GM18873 (cell line): ENCODE data around the gene RANBP1.
"Not testable (repeated sequence)": the region's sequence is repeated elsewhere in the genome, so short reads cannot be mapped to it uniquely, and the experiment has no call there.

ENCODE experiments used
- ATAC-seq: cut with Tn5 transposase; IDR thresholded peaks from one replicate; pipeline ENCODE4 v1.9.1; 2021; ENCODE audit warnings: mild to moderate bottlenecking, moderate library complexity, moderate number of reproducible peaks; ENCODE audit not compliant: unreplicated experiment, low FRiP score

RANBP1 gene

DNA sequence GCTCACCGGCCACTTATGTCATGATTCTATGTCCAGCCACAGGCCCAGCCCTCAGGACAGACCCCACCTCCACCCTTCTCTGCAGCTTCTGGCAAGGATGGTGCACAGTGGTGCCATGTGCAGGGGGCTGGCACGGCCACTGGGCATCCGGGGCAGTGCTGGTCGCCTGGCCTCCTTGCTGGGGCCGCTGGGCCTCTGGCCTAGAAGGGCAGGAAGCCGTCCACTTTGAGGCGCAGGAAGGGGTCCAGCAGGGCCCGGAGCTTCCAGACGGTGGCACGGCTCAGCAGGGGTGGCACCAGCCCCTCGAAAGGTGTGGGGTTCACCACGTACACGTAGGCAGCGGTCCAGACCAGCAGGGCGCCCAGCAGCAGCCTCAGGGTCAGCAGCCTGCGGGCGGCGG lies 32.5 kb downstream of the RANBP1 start:
- no peak for ATAC-seq

- no peak for ATAC-seq
Observed at GRCh38 chr22:20149257-20150250, 33.6 kb downstream of the RANBP1 start.

DNA sequence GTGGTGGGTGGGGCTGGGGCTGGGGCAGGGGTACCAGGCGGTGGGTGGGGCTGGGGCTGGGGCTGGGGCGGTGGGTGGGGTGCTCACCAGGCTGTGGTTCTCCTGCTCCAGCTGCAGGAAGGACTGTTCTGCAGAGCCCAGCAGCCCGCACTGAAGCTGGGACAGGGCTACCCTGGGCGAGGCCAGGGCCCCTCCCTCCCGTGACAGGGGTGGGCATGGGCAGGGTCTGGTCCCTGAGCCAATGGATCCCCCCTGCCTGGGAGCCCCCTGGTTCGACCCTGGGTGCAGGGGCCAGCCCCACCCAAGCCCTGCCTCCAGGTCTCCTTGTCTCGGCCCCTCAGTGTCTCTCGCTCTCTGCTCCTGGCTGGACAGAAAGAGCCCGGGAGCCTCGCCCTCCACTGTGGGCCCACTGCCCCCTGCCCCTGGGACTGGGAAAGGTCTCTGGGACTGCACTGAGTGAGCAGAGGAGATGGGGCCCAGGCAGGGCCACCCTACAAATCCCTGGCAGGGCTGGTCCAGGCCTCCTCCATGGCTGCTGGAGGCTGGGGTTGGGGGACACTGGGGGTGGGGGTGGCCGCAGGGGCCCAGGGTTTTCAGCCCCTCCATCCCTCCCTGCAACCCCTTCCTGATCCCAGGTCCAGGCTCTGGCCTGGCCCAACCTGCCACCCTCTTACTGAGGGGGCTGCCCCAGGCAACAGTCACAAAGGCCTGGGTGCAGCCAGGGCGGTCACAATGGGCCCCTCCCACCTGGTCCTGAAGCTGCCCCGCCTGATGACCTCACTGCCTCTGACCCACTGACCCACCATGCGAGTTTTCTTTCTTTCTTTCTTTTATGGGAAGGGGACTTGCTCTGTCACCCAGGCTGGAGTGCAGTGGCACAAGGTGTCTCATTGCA lies 34.7 kb downstream of the RANBP1 start, which contains the start of gene CCDC188:
CCDC188 (minus strand) TSS at position 675 of the 895 bp plus-strand sequence; CDS start at position 606, 69 bp downstream.
- ATAC-seq, result no peak

DNA sequence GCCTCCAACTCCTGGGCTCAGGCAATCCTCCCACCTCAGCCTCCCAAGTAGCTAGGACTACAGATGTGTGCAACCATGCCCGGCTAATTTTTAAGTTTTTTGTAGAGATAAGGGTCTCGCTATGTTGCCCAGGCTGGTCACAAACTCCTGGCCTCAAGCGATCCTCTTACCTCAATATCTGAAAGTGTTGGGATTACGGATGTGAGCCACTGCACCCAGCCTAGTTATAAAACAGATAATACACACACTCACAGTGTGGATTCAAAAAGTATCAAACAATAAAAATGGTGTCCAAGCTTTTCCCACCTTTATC lies 35.3 kb downstream of the RANBP1 start:
- ATAC-seq, result no peak

GRCh38 chr22:20152464-20152890 lies 36.6 kb downstream of the RANBP1 start:
- no peak for ATAC-seq

GRCh38 chr22:20153945-20154344 lies 38.0 kb downstream of the RANBP1 start:
- no peak for ATAC-seq

GRCh38 chr22:20154602-20155187 lies 38.8 kb downstream of the RANBP1 start:
- ATAC-seq, result no peak

- ATAC-seq, result no peak
Observed at GRCh38 chr22:20155330-20156041, 39.6 kb downstream of the RANBP1 start.

DNA sequence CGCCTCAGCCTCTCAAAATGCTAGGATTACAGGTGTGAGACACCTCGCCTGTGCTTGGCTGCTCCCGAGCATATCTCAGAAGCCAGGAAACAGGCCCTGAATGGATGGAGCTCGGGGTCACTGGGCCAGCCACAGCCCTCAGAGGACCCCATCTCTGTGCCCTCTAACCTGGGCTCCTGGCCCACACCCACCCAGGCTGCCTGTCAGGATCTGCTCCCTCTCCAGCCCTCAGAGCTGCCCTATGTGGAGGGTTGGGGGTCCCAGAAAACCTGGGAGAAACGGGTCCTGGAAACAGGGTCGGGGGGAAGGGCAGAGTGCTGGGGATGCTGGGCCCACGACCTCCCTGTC lies 40.1 kb downstream of the RANBP1 start:
- no peak for ATAC-seq

- no peak for ATAC-seq
Observed at GRCh38 chr22:20156611-20157429, 40.9 kb downstream of the RANBP1 start.

DNA sequence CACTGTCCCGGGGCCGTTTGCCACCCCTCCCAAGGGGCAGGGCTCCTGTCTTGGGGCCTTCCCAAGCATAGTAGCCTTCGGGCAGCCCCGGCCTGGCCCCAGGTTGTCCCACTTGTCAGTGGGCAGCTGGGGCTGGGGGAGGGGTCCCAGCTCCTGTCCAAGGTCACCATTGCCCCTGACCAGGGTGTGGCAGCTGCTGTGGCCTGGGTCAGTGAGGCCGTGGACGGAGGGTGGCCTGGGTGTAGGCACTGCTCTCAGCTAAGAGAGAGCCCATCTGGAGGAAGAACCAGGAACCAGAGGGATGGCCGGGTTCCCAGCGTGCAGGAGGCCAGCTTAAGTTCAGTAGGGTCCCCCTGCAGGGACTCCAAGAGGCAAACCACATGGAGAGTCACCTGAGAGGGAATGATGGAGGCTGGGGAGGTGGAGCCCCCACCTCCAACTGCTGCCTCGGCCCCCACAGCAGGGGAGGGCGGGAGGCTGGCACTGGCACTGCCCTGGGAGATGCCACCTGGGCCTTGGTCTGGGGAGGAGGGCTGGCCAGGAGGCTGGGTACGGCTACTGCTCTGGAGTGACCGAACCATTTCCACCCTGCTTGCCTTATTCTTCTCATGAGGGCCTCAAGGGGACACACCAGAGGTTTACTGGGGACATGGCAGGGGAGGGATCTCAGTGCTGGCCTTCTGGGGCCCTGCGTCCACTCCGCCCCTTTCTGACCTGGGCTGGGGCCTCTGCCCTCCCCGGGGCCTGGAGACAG lies 41.7 kb downstream of the RANBP1 start:
- ATAC-seq, result no peak

DNA sequence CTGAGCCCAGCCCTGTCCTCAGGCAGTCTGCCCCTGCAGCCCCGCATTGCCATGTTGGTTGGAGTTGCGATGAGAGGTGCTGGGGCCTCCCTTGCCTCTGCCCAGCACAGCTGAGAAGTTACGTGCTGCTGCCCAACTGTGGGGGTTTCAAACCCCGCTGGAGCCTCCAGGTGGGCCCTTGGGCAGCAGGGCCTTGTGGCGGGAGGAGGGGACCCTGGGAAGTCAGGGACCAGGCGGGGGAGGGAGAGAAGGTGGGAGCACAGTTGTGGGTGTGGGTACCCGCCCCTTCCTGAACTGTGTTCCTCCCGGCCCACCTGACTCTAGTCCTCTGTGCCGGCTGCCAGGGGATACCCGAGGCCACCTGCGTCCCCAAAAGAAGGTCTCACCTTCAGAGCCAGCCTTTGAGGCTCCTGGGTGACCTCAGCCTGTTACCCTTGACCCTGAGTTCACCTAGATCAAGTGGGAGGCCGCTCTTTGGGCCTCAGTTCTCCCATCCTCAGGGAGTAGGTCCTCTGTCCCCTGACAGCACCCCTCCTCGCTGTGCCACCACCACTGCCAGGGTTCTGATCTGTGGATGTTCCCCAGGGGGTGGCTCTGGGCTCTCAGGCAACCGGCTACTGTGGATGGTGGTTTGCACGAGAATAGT lies 42.6 kb downstream of the RANBP1 start:
- ATAC-seq, result no peak

- ATAC-seq, result no peak
Observed at GRCh38 chr22:20159076-20159475, 43.2 kb downstream of the RANBP1 start.

- not testable (repeated sequence) for ATAC-seq
Observed at GRCh38 chr22:20159531-20159930, 43.6 kb downstream of the RANBP1 start.

GRCh38 chr22:20160041-20160440 lies 44.1 kb downstream of the RANBP1 start:
- no peak for ATAC-seq

DNA sequence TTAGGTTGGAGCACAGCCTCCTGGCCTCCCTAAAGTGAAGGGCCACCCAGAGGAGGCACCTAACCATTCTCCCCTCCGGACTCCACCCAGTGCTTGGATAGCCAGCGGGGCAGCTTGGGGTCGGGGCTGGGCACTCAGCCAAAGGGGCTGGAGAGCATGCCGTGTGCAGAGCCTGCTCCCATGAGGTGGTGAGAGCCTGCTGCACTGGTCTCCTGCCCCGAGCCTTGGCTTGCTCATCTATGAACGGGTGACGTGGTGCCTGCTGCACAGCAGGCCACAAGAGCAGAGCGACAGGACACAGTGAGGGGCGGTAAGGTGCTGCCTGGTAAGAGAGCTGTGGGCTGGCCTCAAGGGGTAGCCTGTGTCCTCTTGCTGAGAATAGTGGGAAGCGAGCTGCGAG lies 49.0 kb downstream of the RANBP1 start:
- no peak for ATAC-seq

- no peak for ATAC-seq
Observed at GRCh38 chr22:20165421-20165820, 49.5 kb downstream of the RANBP1 start.

DNA sequence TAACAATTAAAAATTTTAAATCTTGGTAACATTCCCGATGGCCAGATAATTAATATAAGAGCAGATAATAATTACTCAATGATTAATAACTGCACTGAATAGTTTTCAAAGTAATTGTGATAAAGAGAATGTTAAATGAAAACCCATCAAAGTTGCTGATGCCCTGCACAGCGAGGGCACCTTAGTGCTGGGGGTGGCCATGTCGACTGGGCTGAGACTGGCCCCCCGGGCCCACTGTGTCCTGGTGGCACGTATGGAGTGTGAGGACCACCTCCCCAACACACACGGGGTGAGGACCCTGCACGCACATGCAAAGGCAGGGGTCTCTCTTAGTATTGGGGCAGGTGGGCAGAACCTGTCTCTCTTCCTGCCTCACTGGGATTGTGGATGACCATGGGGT lies 50.0 kb downstream of the RANBP1 start:
- ATAC-seq, result no peak
